Measurements from ENCODE around the gene APOLD1.

The APOLD1 gene

GRCh38 chr12:12747278-12747677, 38.2 kb upstream of the APOLD1 start:
- no peak overlapping the region for H3K4me3 ChIP-seq (ENCODE audit: low read depth, low read length)
- no peak for DNase-seq (ENCODE audit: low read depth, low spot score)
- no peak for TF ChIP-seq CTCF (IDR thresholded peaks at IDR 0.05; ENCODE audit: low read depth, low read length)
- in situ Hi-C loops (cut with HindIII; ENCODE audit: low sequenced_read_pairs): no loop called here

GRCh38 chr12:12748044-12748443, 37.4 kb upstream of the APOLD1 start:
- in situ Hi-C loops (cut with HindIII; ENCODE audit: low sequenced_read_pairs): no loop called here
- TF ChIP-seq CTCF (IDR thresholded peaks at IDR 0.05; ENCODE audit: low read depth, low read length): no peak
- no peak overlapping the region for H3K4me3 ChIP-seq (ENCODE audit: low read depth, low read length)
- DNase-seq (ENCODE audit: low read depth, low spot score): no peak

GRCh38 chr12:12749433-12749832, 36.0 kb upstream of the APOLD1 start:
- H3K4me3 ChIP-seq (ENCODE audit: low read depth, low read length): no peak overlapping the region
- in situ Hi-C loops (cut with HindIII; ENCODE audit: low sequenced_read_pairs): no loop called here
- TF ChIP-seq CTCF (IDR thresholded peaks at IDR 0.05; ENCODE audit: low read depth, low read length): no peak
- DNase-seq (ENCODE audit: low read depth, low spot score): peak; percentile 50

- no peak for TF ChIP-seq CTCF (IDR thresholded peaks at IDR 0.05; ENCODE audit: low read depth, low read length)
- in situ Hi-C loops (cut with HindIII; ENCODE audit: low sequenced_read_pairs): no loop called here
- no peak for DNase-seq (ENCODE audit: low read depth, low spot score)
- no peak overlapping the region for H3K4me3 ChIP-seq (ENCODE audit: low read depth, low read length)
These were observed 29.5 kb upstream of the APOLD1 start for GRCh38 chr12:12755923-12756322.

GRCh38 chr12:12757121-12757520, 28.3 kb upstream of the APOLD1 start:
- H3K4me3 ChIP-seq (ENCODE audit: low read depth, low read length): no peak overlapping the region
- DNase-seq (ENCODE audit: low read depth, low spot score): no peak
- no peak for TF ChIP-seq CTCF (IDR thresholded peaks at IDR 0.05; ENCODE audit: low read depth, low read length)
- in situ Hi-C loops (cut with HindIII; ENCODE audit: low sequenced_read_pairs): no loop called here

GRCh38 chr12:12759234-12759915, 26.1 kb upstream of the APOLD1 start:
- no peak overlapping the region for H3K4me3 ChIP-seq (ENCODE audit: low read depth, low read length)
- DNase-seq (ENCODE audit: low read depth, low spot score): no peak
- no peak for TF ChIP-seq CTCF (IDR thresholded peaks at IDR 0.05; ENCODE audit: low read depth, low read length)
- in situ Hi-C loops (cut with HindIII; ENCODE audit: low sequenced_read_pairs): no loop called here
